Right forelimb (tissue), 1 donor: Measurements from ENCODE around the gene PITPNB.

Source experiments
- DNase-seq: peaks from one replicate; pipeline ENCODE4 v3.0.0-alpha.2; 2018

PITPNB gene

DNA sequence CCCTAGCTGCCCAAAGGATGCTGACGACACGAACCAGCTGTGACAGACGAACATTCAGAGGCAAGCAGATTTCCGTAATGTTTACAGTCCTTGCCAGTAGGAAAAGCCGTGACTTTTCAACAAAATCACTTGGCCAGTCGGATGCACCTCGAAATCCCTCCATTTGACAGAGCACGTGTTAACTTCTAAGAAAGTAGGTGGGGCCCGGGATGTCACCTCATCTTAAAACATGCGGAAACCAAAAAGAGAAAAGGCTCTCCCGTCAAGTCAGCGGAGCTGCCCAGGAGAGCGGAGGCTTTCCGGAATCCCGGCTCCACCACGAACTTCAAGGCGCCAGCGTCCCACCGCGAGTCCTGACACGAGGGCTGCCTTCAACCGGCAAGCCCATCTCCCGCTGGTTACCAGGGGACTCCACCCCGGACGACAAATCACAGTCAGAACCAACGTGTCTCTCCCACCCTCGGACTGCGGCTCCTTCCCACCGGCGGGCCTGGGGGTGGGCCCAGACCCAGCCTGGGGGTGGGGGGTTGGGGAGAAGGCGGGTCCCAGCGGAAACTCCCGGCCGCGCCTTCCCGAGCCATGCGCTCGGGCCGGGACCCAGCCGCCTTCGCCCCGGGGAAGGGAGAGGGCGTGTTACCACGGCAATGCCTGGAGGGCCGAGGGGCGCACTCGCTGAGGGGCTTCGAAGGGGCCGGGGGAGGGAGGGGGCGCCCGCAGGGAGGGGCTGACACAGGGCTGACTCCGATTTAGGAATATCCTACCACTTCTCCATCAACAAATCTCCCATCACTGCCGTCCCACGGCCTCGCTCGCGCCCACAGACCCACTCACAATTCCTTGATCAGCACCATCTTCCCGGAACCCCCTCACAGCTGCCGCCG, 475 bp downstream of the PITPNB start:
- DNase-seq: peak; percentile 84

DNA sequence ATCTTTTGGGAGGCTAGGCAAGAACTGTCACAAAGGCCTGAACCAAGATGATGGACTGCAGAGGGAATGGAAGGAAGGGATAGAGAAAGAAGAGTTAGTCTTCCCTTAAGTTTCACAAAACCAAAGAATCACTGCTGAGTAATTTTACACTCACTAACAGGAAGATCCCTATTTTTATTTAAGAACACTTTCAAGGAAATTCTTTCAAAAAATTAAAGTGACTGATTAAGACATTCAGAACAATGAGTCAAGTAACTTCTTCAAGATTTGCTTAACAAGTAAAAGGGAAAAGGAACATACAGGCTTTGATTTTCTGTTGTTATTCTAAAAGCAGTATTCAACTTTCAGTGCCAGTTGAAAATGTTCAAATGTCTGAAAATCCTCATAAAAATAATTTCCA, 3.1 kb downstream of the PITPNB start:
- no peak for DNase-seq

DNA sequence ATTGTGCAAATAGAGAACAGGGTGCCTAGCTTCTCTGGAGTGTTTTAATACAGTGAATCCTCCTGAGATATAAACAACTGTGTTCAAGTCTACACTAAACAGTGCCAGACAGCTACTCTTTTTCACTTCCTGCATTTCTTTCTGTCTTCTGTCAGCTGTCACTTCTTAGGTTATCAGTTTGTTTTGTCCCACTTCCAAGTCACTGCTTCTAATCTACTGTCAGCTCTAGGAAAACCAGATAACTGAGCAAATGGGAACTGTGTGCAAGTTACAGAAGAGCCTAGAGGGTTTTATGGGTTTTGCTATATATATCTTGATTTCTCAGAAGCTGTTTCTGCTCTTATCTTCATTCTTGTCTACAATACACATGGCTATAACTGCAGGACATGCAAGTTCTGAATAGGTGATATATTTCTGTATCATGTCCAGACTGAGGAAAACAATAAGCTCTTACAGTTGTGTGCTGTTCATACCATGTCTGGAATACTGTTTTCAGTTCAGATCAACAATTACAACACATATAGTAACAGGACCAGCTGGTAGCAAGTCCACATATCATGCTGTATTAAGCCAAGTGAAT, 5.8 kb downstream of the PITPNB start:
- DNase-seq: no peak

DNA sequence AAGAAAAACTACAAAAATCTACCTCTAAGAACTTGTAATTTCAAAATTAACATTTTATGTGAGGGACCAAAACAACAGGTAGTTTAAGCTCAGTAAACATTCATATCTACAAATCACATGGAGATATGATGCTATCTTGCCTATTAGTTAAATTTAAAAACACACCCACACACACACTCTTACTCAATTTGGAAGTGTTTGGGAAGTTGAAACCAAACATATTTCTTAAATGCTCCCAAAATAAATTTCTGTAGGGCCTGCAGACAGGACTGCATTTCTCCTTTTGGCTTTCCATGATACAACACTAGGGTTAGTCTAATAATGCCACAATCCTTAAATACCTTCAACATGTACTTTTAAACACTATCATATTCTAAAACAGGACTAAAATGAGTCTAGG, 7.0 kb downstream of the PITPNB start:
- DNase-seq: no peak

DNA sequence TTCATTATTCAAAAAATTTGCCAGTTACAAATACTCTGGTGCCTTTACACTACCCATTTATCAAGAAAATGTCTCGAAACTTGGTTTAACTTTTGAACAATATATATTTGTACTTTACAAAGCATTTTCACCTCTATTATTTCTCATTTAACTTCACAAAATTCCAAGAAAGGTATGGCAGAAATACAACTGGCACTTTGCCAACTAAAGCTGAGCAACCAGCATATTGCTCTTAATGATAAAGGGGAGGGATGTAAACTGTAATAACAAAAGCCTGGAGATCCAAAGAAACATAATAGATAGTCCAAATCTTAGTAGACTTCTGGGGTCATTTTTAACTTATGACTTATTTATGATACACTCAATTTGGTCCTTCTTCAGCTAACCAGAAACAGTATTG, 7.7 kb downstream of the PITPNB start:
- no peak for DNase-seq

DNA sequence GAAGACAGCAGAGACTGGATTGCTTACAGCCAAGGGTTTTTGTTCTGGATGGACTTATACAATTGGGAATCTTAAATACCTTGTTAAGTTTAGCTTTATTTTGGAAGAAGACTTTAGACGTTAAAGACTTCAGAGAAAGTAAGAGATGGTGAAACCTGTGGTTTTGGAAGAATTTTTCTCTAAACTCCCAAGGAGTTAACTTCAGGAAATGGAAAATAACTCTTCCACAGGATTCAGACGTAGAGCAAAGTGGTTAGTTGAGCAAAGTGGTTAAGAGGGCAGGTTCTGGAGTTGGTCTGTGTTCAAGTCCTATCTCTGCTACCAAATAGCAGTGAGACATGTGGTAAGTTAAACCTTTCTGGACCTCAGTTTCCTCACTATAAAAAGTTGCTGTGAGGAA, 12.8 kb downstream of the PITPNB start:
- no peak for DNase-seq

DNA sequence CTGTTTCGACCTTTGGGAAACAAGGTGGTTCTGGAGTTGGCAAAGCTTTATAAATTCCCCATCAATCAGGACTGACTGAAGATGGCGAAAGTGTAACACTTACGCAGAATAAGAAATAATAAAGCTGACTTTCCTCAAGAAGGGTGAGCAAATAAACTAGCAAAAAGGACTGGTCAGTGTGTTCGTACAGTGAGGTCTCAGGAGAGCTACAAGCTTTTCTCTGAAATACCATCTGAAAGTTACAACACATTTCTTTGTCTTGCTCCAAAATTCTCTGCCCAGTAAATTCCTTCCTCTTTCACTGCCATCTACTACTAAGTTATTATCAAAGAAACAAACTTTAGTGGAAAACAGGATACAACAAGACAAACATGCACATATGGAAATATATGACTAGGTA, 13.4 kb downstream of the PITPNB start:
- no peak for DNase-seq

DNA sequence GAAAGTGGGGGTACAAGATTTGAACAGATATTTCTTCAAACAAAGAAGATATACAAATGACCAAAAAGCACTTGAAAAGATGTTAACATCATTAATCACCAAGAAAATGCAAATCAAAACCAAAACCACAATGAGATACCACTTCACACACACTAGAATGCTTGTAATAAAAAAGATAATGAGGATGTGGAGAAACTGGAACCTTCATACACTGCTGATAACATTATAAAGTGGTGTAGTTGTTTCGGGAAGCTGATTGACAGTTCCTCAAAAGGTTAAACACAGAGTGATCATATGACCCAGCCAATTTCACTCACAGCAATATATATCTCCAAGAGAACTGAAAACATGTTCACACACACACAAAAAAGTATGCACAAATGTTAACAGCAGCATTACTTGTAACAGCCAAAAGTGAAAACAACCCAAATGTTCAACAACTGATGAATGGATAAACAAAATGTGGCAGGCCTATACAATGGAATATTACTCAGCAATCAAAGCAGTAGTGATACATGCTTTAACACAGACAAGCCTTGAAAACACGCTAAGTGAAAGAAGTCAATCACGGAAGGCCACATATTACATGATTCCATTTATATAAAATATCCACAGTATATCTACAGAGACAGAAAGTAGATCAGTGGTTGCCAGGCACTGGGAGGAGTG, 15.1 kb downstream of the PITPNB start:
- DNase-seq: no peak

DNA sequence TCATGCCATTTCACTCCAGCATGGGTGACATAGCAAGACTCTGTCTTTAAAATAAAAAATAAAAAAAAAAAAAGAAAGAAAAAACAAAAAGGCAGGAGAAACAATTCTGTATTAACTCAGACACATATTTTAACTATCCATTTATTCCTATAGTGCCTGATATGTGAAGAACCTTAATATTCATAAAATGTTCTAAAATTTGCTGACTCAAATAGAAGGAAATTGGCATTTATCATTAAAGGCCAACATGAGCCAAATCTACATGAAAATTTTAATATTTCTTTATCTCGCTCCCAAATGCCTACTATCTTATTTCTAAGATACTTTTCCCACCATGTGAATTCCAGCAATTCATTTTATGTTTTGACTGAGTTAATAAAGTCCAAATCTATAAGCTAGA, 18.9 kb downstream of the PITPNB start:
- no peak for DNase-seq

DNA sequence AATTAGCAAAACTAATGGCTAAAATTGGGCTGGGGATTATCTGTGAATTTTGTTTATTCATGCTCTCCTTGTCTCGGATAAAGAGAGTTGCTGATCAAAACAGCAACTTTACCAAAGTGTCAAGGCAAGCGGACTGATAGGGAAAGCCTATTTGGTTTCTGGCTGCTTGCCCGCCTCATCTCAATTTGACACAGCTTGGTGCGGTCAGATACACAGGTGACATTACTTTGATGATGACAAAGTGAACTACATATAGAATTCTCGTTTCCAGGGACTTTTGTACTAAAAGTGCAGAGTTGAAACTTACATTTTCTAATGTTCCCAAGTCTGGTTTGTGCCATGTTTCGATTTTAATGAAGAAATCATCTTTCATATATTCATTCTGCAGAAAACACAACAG, 22.8 kb downstream of the PITPNB start:
- DNase-seq: no peak

DNA sequence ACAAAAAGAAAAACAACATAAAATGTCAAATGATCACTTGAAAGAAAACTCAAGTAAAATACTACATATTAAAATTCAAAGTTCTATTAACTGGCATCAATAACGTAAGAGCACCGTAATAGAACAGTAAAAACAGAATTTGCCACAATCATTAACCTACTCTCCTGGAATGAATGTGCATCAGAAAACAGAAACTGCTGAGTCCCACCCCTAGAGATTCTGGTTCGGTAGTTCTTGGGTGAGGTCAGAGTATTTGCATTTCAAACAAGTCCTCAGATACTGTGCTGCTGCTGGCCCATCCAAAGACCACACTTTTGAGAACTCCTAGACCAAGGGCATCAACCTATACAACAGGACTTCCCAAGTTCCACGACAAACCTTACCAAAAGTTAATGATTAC, 23.5 kb downstream of the PITPNB start:
- DNase-seq: no peak

DNA sequence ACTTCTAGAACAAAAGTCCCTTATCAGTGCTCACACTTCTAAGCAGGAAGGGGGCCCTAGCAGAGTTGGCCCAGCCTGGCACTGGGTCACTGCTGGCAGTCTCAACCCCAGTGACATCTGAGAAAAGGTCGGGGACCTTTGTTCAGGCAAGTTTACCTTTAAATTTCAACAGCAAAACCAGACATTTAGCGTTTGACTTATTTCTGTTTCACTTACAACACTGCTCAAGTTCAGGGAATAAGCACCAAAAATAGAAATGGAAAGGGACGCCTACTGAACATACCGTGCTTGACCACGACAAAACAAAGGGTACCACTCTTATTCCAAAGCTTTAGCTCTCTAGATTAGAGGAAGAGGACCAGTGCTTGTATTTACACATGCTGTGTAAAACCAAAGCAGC, 26.2 kb downstream of the PITPNB start:
- no peak for DNase-seq

DNA sequence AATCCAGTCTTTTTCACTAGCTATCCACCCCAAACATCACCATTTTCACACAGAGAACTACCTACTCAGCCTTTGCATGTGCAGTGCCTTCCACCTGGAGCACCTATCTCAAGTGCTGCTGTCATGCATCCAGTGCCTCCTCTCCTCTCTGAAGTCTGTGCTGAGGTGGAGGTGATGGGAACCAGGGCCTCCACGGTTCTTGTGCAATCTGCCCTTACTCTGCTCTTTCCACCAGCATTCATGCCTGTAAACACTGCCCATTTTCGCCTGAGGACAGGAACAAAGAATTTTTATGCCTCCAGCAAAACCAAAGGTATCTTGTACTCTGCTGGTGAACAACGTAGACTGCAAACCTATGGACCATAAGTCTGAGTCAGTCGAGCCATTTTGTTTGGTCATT, 27.0 kb downstream of the PITPNB start:
- DNase-seq: no peak

DNA sequence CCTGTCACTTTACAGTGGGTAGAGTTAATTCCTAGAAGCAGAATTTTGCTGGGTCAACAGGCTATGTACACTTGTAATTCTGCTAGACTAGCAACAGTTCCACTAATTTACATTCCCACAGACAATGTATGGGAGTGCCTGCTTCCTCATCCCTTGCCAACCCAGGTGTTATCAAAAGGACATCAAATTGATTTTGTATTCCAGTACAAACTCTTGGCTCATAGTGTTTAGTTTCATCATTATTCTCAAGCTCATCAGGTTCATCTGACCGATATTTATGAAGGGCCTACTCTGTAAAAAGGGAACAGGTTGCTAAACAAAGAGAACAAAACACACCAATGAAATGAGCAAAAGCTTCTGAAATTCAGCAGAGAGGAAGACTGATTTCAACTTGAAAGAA, 30.7 kb downstream of the PITPNB start:
- DNase-seq: no peak

DNA sequence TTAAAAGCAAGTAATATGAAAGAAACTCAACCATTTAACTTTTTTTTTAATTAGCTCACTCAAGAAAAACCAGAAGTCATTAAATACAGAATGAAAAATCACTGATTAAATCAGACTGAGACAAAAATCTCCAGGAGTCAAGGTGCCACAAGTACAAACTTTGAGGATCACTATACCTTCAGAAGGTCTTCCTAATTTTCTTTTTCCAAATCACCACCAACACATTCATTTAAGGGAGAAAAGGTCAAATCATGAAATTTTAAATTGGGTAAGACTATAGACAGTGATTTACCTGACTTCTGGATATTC, 32.3 kb downstream of the PITPNB start:
- DNase-seq: no peak

DNA sequence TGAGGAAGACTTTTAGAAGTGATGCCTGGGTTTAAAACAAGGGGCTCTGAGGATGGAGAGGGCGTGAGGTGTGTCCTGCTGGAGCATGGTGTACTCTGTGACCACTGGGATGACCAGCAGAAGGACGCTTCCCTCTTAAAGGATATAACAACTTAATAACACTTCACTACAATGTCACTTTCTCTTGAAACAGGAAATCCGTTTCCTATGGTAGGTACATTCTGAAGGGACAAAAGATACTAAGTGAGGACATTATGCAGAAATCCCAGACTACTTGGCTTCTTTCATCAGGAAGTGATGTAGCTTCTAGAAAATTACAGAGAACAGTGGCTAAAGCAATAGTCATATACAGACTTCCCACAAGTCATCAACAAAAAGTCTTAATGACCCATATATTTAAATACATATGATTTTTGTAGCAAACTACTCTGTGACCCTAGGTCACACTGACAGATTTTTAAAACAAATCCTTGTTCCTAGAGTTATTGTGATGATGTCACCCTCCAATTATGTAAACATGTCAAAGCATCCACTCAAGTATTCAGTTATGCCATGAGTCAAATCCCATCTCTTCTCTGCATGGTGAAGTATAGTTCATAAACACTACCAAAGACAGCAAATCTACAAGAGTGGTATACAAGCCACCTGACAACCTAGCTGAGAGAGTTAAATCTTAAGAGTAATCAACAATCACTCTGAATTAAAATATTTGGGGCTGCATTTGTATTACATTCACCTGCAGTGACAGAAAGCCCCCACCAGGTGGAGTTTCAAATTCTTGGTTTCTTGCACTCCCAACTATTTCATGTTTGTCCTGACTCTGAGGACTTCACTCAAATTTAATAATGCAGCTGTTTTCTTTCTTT, 32.8 kb downstream of the PITPNB start:
- DNase-seq: no peak

DNA sequence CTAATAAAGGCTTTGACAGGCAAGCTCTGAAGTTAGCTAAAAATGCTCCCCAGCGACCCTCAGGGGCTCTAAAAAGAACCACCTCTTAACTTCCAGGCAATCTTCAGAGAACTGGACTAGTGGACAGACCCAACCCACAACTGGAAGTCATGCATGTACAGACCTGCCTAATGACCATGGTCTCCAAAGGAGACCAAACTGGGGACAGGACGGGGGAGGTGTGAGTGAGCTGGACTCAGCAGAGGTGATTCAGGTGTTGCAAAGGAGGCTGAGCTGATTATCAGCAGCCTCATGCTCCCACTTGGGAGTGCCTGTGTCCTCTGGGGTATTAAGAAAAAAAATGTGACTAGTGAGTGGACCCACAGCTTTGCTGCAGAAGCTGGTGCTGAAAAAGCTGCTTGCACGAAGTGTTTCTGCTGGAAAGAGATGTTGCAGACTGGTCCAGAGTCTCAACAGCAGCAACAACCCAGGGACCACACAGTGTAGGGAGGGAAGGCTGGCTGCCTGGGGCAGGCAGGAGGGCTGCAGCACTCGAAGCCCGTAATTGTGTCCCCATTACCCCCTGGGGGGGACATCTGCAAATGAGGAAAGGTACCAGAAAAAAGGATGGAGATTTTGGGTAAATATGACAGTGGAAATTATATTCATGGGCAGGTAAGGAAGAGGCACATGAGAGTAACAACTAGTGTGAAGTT, 35.3 kb downstream of the PITPNB start:
- no peak for DNase-seq

DNA sequence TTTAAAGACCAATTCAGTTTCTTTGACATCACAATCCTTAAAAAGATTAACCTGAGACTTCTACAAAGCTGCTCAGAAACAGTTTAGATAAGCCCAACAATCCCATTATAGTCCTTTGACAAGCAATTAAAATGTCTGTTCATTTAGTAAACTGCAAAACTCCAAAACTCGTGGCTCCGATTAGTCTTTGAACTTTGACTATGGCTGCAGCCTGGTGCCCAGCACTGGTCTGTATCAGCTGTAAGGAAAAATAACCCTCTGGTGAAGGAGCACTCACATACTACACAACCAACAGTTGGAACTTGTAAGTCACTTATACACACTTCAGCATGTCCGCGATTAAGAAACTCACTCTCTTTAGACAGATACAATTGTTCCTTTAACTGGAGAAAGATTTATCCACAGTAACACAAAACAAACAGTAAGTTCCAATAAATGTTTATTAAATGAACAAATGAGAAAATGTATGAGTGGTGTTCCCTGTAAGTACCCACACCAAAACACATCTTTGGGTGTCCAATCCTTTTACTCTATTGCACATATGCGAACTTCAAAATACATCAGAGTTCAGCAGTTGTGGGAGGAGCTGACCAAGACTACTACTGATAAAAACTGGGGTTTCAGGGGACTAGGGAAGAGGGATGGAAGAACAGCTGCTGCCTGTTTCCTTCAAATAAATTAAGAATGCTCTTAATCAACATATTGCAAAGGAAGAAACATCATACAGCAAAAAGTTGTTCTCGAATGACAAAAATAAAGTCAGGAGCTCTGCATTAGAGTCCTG, 36.4 kb downstream of the PITPNB start:
- no peak for DNase-seq

DNA sequence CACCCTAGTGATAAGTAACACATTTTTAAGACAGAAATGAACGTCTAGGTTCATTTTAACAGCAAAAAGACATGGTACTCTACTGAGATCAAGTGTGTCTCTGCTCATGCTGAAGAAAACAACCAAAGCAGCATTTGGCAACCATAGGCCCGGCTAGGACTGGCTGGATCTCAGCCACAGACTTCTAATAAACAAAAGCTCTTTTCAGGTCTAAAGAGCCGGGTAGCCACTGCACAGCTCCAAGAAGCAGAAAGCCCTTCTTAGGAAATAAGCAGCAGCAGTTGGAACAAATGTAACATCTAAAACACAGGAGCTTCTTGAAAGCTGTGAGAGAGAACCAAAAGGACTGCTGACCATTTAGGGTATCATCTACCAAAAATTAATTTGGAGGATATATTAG, 37.6 kb downstream of the PITPNB start:
- DNase-seq: no peak

DNA sequence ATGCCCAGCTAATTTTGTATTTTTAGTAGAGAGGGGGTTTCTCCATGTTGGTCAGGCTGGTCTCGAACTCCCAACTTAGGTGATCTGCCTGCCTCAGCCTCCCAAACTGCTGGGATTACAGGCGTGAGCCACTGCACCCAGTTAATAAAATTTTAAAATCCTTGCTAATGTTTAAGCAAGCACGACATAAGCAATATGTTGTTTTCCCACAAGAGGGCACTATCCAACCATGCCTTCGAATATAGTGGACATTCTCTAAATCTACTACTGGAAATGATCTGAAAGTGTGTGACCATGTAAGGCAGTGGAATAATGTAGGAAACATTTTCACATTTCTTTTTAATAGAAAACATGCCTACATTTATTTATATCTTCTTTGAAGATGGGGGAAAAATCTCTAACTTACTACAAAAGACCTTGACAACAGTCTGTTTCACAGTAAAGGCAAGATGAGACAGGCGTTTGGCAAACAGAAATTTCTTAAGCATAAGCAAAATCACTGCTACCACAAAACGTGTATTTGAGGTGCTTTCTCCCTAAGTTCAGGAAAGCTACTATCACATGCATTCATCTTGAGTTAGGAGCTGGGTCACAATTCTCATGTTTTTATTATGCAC, 38.2 kb downstream of the PITPNB start:
- no peak for DNase-seq

DNA sequence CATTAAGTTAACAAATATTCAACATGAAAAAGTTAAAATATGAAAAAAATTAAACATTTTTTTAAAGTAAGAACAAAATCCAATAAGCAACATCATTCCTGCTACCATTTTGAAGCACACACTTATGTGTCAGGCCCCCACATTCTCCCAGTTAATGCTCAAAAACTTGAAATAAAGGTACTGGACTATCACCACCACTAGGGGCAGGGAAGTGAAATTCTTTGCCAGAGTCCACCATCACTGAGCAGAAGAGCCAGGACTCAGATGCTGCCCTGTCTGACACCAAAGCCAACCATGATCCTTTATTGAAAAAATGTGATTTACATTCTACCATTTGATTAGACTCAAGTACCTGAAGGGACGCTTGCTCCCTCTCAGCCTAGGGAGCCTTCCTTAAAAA, 39.1 kb downstream of the PITPNB start:
- DNase-seq: no peak

DNA sequence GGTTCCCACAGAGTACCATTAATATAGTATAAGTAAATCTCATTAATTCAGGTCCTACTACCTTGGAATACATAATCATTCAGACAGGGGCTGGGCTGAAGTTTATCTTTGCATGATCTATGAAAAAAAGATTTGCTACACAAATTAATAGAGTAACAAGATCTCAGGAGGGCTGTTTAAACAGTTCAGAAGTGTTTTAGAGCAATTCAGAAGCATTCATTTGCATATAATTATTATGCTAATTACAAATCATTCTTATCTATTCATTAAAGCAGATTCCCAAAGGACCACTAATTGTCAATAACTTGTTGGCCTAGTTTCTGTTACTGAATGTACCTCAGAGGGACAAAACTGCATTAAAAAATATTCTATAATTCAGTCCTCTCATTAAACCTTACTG, 40.5 kb downstream of the PITPNB start:
- DNase-seq: no peak
